Heart right ventricle (tissue), 16 donors: ENCODE results near the gene GIT2. TPM values are rescaled to one million over a fixed set of nuclear protein-coding genes. Genes with fewer than 3 reads are reported as not detected.

Experiments
- ATAC-seq, 8 donors: fragments of 200-7000 bp; cut with Tn5 transposase; one replicate each; pipeline ENCODE4 v1.9.1; 2020; ENCODE audit warnings: mild to moderate bottlenecking in 8 of 8, moderate library complexity in 8 of 8, moderate number of reproducible peaks in 1 of 8
- DNase-seq, 2 donors: peaks; one replicate each; pipeline ENCODE4 v3.0.0-alpha.2; 2020
- H3K27ac ChIP-seq, 10 donors: fragments of 200-600 bp; sonication (generic) in 2 of 10; one replicate each; pipeline versions ENCODE4 v1.5.0 to v1.8.0; 2020 to 2022; ENCODE audit warnings: mild to moderate bottlenecking in 3 of 10
- H3K27me3 ChIP-seq, 7 donors: fragments of 200-600 bp; one replicate each; pipeline ENCODE4 v1.8.0; 2021 to 2022; ENCODE audit warnings: mild to moderate bottlenecking in 2 of 7
- H3K36me3 ChIP-seq, 9 donors: fragments of 200-600 bp; sonication (generic) in 1 of 9; one replicate each; pipeline versions ENCODE4 v1.5.0 to v1.8.0; 2020 to 2022; ENCODE audit warnings: mild to moderate bottlenecking in 2 of 9
- H3K4me1 ChIP-seq, 9 donors: fragments of 200-600 bp; sonication (generic) in 1 of 9; one replicate each; pipeline versions ENCODE4 v1.5.0 to v1.8.0; 2020 to 2022; ENCODE audit warnings: mild to moderate bottlenecking in 4 of 9
- H3K4me3 ChIP-seq, 10 donors: fragments of 200-600 bp; sonication (generic) in 2 of 10; one replicate each; pipeline versions ENCODE4 v1.5.0 to v1.8.0; 2020 to 2022; ENCODE audit warnings: mild to moderate bottlenecking in 7 of 10, moderate library complexity in 2 of 10
- H3K9me3 ChIP-seq, 11 donors: fragments of 200-600 bp in 10 of 11; sonication (generic) in 2 of 11; one replicate each; pipeline versions ENCODE4 v1.5.0 to v1.8.0; 2013 to 2022; ENCODE audit warnings: mild to moderate bottlenecking in 2 of 11, control low read depth in 1 of 11, moderate library complexity in 1 of 11
- CTCF ChIP-seq, 9 donors: fragments of 200-600 bp; sonication (generic) in 2 of 9; IDR thresholded peaks; one replicate each; pipeline versions ENCODE4 v1.5.0 to v1.8.0; 2021 to 2022; ENCODE audit warnings: antibody characterized with exemption in 9 of 9, mild to moderate bottlenecking in 5 of 9, moderate library complexity in 1 of 9
- WGBS, 2 donors: extraction: QIAGEN DNeasy Blood & Tissue Kit; methylation state at CpG; one replicate each; pipeline ENCODE4 v1.1.7; 2013; ENCODE audit warnings: inconsistent platforms in 1 of 2; 5-methylcytosine and 5-hydroxymethylcytosine counted together
- intact Hi-C, 10 donors: fragments of 100-400 bp; cut with DNase I; formaldehyde crosslinking; loops; one replicate each; pipeline versions ENCODE4 v1.11.1 to v1.14.2; 2022
- polyA plus RNA-seq, 2 donors: library from polyadenylated mRNA; stranded (reverse); fragments of 200-250 nt; gene quantifications; one replicate each; pipeline ENCODE4 v1.2.3, GENCODE V29; 2013
- total RNA-seq, 10 donors: library from RNA; stranded (reverse); fragmentation: NEBNext Ultra II Directional in 3 of 10; extraction: Animal tissue kit (Norgen Biotek cat#: 25700) in 3 of 10; gene quantifications; one replicate each; pipeline versions ENCODE4 v1.2.1 to v1.2.4, GENCODE V29; 2021 to 2023
- donor health status: Arrhythmogenic right ventricular cardiomyopathy.
- donor health status: ischemic (EF 13 %, LVEDD 7.1; RV severe dilation, severe dysfunction).
- donor health status: healthy with polysubstance abuse.
- donor health status: DM: no; HTN: yes; CAD: no.
- donor health status: DM: no; HTN: no; CAD: no.
- donor health status: ischemic (EF 25% LVEDD 6.9; RV normal size, moderate dysfunction).
- donor health status: ischemic (EF 25% LVEDD 5.7; RV mildly dilated, moderate dysfunction).
- donor health status: healthy.
- donor health status: DM: yes; HTN: yes; CAD: no.
- donor health status: Ischemic cardiomyopathy.
- donor health status: ischemic (EF 35%, LVEDD 5.7; RV mildly dilated, moderate dysfunction).
- donor health status: nonischemic (EF 11% LVEDD 7.7; RV severe dilation, severe dysfunction).
- donor health status: DM: yes; HTN: yes; CAD: no.
- donor health status: PGD.
- donor health status: ischemic (EF 29% LVEDD 5.4; RV normal size, mild dysfunction).
- donor health status: nonischemic (EF 23%, LVEDD 6.1; RV moderate dilation, normal function).

Gene GIT2
- total and polyA plus RNA-seq, 12 donors = 17.8 to 44.9 (median 38.9) TPM

GRCh38 chr12:109897029-109897428 lies 99.1 kb downstream of the GIT2 start:
- no peak for TF ChIP-seq CTCF (IDR thresholded peaks at IDR 0.05)
- H3K9me3 ChIP-seq = no peaks in the 10 kb centered on the region
- DNase-seq (no peak), ATAC-seq (no peak)
- WGBS, 2 donors = 88 to 93% methylated on average over 6 of the region's 6 CpGs
- no peaks in the 10 kb centered on the region for H3K36me3 ChIP-seq
- peaks cover 0 to 4% (median 0%) of the 10 kb centered on the region in 7 donors for H3K27me3 ChIP-seq
- H3K4me1 ChIP-seq = peaks cover 3 to 23% (median 21%) of the 10 kb centered on the region in 9 donors
- intact Hi-C loops = no loop called here
- no peak overlapping the region for H3K4me3 ChIP-seq
- no peak overlapping the region for H3K27ac ChIP-seq

- Histone ChIP-seq H3K9me3 (no peaks in the 10 kb centered on the region), H3K27ac (no peak overlapping the region), H3K4me3 (no peak overlapping the region), H3K36me3 (no peaks in the 10 kb centered on the region), H3K27me3 (peaks cover 0 to 5% (median 0%) of the 10 kb centered on the region in 7 donors), H3K4me1 (peaks cover under 1 to 15% (median 13%) of the 10 kb centered on the region in 9 donors)
- DNase-seq = no peak
- ATAC-seq = no peak
- WGBS, 2 donors = 86% methylated on average over 6 of the region's 6 CpGs
- intact Hi-C loops = no loop called here
- no peak for TF ChIP-seq CTCF (IDR thresholded peaks at IDR 0.05)
Observed at GRCh38 chr12:109896188-109896587, 100.0 kb downstream of the GIT2 start.

GRCh38 chr12:109894939-109895338 lies 101.2 kb downstream of the GIT2 start:
- intact Hi-C loops = no loop called here
- Histone ChIP-seq H3K4me1 (peaks cover 0 to 12% (median 7%) of the 10 kb centered on the region in 9 donors), H3K36me3 (no peaks in the 10 kb centered on the region), H3K27me3 (peaks cover 0 to 5% (median 0%) of the 10 kb centered on the region in 7 donors), H3K27ac (no peak overlapping the region), H3K9me3 (no peaks in the 10 kb centered on the region), H3K4me3 (no peak overlapping the region)
- no peak for TF ChIP-seq CTCF (IDR thresholded peaks at IDR 0.05)
- DNase-seq = no peak
- WGBS, 2 donors = 58 to 77% methylated on average over 4 of the region's 4 CpGs
- ATAC-seq = no peak

GRCh38 chr12:109893261-109893995 lies 102.7 kb downstream of the GIT2 start:
- Histone ChIP-seq H3K4me3 (no peak overlapping the region), H3K27me3 (peaks cover 0 to 5% (median 0%) of the 10 kb centered on the region in 7 donors), H3K4me1 (peaks cover 0 to 18% (median 6%) of the 10 kb centered on the region in 9 donors), H3K9me3 (no peaks in the 10 kb centered on the region), H3K27ac (no peak overlapping the region), H3K36me3 (no peaks in the 10 kb centered on the region)
- 81% methylated on average over 7 of the region's 7 CpGs for WGBS, 2 donors
- intact Hi-C loops = no loop called here
- DNase-seq = no peak
- ATAC-seq = no peak
- TF ChIP-seq CTCF (IDR thresholded peaks at IDR 0.05) = no peak
